Occipital lobe (tissue), 2 donors: ENCODE data around the gene OR5H14. TPM values are rescaled to one million over a fixed set of nuclear protein-coding genes. Genes with fewer than 3 reads are reported as not detected.
"Not testable (repeated sequence)": the region's sequence is repeated elsewhere in the genome, so short reads cannot be mapped to it uniquely, and the experiment has no call there.

Experiments
- DNase-seq: peaks from one replicate; lab custom pipeline; 2025; lab: John Stamatoyannopoulos, UW
- total RNA-seq: library from RNA; depleted of rRNA; stranded (reverse); fragments of >200 nt; gene quantifications from one replicate; pipeline ENCODE4 v1.2.3, GENCODE V29; 2014

OR5H14 gene
- total RNA-seq, 1 donor from 2014 or later = not detected

DNA sequence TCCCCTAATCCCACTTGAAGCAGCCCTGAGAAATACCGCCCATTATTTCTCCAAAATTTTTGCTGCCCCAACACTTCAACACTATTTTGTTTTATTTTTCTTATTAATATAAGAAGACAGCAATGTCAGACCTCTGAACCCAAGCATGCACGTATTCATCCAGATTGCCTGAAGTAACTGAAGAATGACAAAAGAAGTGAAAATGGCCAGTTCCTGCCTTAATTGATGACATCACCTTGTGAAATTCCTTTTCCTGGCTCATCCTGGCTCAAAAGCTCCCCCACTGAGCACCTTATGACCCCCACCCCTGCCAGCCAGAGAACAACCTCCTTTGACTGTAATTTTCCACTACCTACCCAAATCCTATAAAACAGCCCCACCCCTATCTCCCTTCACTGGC is 49.0 kb downstream of the OR5H14 start:
- not testable (repeated sequence) for DNase-seq

DNA sequence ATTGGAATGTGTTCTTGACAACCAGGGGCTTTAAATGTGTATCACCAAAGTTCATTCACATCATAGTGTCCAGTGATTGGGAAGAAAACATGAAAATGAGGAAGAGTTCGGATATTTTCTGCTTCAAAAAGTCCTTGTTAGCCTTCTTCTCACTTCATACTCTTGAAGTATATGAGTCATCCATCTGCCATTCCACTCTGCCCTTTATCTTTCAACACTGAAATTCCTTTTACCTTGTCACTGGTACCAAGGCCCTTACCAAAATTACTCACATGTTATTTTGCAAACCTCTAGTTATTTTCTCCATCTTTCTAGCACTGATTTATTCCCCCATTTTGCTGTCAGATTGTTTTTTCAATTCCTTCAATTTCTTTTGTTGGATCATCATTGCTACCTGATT is 51.7 kb downstream of the OR5H14 start:
- no peak for DNase-seq

Other genes starting within 250 kb of the OR5H14 start
- 17.5 TPM for gene RIOX2, start 175.0 kb upstream of the OR5H14 start, total RNA-seq
- not detected for gene GABRR3, start 112.2 kb upstream of the OR5H14 start, total RNA-seq
- gene OR5AC2, start 60.3 kb upstream of the OR5H14 start, total RNA-seq = not detected
- gene OR5H1, start 16.8 kb upstream of the OR5H14 start, total RNA-seq = not detected
- gene OR5H15, start 19.2 kb downstream of the OR5H14 start, total RNA-seq = not detected
- not detected for gene OR5H6, start 116.8 kb downstream of the OR5H14 start, total RNA-seq
- not detected for gene OR5H2, start 135.0 kb downstream of the OR5H14 start, total RNA-seq
- not detected for gene OR5K4, start 206.4 kb downstream of the OR5H14 start, total RNA-seq
- not detected for gene OR5K3, start 243.2 kb downstream of the OR5H14 start, total RNA-seq